ENCODE measurements around the gene CCL21.

The CCL21 gene

DNA sequence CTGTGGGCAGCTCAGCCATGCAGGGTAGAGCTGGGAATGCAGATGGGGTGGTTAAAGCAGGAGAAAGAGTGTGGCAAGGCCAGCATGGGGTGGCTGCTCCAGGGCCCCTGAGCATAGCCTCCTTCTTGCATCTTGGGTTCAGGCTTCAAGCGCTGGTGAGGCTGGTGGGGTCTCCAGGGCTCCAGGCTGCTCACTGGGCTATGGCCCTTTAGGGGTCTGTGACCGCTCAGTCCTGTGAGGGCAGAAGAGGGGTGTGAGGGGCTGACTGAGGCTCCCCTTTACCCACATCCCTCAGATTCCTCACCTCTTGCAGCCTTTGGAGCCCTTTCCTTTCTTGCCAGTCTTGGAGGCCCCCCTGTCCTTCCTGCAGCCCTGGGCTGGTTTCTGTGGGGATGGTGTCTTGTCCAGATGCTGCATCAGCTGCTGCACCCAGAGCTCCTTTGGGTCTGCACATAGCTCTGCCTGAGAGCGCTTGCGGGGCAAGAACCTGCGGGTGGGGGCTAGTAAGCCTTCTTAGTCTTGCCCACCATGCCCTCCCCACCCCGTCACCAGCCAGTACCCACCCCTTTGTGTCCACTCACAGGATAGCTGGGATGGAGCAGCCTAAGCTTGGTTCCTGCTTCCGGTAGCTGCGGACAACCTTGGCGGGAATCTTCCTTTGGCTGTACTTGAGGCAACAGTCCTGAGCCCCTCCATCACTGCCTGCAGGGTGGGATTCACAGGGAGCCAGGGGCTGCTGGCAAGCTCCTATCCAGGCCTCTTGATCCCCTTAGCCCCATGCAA is 549 bp downstream of the CCL21 start:
- DNase-seq (ENCODE audit: extremely low read depth in 1 of 2, low read depth in 1 of 2), result no peak

DNA sequence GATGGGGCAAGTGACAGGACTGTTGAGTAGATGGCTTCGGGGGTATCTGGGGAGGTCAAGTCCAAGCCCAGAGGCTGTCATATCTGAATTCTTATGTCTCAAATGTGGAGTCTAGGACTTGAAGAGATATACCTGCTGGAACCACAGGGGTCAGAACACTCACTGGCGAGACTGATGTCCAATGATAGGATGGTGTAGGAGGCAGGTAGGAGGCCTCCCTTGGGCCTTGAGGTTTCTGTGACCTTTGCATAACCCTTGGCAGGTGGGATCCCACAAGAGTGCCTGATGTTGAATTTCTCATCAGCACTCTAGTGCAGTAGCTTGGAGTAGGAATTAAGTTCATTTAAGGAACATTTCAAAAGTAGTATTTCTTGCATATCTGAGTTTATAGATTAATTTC is 2.8 kb downstream of the CCL21 start:
- DNase-seq (ENCODE audit: extremely low read depth in 1 of 2, low read depth in 1 of 2), result no peak

DNA sequence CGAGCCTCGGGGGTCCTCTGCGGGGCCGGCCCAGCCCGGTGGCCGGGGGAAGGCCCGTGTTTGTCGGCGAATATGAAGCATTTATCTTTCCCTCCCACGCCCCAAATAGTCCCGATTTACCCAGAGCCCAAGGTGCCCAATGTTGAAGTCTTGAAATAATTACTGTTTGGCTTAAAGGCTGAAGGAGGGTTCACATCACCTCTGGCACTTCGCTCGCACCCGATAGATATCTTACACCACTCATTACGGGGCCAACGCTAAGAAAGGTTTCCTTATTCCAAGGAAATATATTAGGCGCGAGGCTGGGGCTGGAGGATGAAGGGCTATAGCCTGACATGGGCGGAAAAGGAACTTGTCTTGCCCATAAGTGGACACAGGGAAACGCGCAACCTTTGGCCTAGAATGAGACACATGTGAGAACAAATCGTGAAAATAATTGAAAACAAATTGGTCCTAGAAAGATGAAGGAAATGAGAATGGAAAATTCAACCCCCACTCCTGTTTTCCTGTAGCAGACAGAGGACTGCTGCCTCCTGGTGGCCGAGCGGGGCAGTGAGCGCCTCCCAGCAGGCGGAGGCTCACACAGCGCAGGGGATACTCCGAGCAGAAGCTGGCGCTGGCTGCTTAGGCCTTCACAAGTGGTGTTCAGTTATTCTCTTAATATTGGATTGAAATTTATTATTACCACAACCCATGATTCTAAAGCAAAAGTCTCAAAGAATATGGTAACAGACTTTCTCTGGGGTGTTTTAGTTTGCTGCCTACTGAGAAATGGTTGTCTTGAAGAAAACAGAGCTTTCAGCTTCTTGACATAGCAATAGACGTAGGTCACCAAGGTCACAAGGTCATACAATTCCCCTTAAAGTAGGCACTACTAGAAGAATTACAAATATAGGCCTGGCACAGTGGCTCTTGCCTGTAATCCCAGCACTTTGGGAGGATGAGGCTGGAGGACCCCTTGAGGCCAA is 7.9 kb downstream of the CCL21 start:
- peak; percentile 57 to 81 for DNase-seq (ENCODE audit: extremely low read depth in 1 of 2, low read depth in 1 of 2)

DNA sequence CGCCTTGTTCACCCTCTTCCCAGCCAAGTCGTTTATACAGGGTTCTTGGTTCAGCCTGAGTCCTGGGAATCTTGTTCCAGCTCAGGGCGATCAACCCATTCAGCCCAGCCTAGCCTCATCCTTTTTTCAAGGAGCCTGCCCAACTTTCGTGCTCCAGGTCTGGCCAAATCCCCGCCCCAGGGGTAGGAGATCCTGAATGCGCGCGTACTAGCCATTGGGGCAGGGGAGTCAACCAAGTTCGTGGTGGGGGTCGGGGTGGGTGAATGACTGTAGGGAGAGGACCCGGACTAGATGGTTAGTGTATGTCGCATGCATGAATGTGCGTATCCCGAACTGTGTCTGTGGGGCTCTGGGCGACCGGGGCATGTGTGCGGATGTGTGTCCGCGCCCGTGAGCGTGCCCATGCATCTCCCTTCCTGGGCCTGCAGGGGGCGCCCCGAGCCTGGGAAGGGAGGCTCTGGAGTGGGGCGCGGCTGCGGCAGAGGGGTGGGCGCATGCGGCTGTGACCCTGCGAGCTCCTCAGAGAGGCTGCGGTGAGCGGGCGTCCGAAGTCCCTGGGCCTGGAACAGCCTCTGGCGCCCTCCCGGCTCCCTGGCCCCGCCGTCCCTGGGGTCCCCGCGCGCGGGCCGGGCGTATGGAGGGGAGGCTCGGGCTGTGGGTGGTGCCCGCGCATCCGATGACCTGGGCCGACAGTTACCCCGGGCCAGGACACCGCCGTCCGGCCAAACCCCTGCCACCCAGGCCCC is 8.7 kb downstream of the CCL21 start:
- peak; percentile 35 to 68 for DNase-seq (ENCODE audit: extremely low read depth in 1 of 2, low read depth in 1 of 2)

DNA sequence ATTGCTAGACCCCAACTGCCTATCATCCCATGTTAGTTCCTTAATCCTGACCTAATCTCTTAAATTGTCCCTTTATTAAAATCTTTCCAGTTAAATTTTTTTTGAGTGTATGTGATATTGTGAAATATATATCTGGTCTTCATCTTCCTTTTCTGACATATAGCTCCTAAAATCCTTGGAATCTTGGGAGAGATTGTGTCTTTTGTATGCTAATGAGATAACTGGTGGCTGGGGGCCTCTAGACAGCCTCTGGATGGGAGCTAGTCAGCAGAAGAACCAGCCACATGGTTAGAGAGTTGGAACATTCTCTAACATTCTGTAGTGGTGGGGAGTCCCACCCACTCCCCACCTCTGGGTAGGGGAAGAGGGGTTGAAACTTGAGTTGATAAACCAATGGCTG is 15.1 kb downstream of the CCL21 start:
- DNase-seq (ENCODE audit: extremely low read depth in 1 of 2, low read depth in 1 of 2), result no peak

DNA sequence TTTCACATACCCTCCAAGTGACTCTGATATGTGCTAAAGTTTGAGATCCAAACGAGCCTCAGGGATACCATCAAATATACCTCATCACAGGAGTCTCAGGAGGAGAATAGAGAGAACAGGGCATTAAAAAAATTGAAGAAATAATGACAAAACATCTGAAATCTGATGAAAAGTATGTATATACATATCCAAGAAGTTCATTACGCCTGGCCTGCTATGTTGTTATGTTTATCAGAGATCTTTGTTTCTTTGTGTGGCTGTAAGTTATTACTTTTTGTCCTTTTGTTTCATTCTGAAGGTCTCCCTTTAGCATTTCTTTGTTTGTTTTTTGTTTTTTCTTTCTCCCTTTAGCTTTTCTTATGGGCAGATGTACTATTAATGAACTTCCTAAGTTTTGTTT is 16.4 kb downstream of the CCL21 start:
- no peak for DNase-seq (ENCODE audit: extremely low read depth in 1 of 2, low read depth in 1 of 2)

DNA sequence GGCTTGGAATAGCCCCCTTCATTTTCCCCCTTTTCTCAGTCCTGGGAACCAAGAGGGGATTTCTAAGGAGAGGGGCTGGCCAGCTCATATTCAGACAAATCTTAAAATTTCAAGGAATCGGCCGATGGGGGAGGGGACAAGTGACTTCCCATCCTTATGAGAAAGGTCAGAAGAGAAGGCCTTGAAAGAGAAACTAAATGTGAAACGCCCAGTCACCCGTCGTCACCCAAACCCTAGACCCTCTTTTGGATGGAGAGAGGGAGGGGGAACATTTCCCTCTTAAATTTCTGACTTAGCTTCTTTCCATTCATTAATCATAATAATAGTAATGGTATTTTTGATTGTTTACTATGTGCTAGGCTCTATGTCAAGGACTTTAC is 18.0 kb downstream of the CCL21 start:
- no peak for DNase-seq (ENCODE audit: extremely low read depth in 1 of 2, low read depth in 1 of 2)

DNA sequence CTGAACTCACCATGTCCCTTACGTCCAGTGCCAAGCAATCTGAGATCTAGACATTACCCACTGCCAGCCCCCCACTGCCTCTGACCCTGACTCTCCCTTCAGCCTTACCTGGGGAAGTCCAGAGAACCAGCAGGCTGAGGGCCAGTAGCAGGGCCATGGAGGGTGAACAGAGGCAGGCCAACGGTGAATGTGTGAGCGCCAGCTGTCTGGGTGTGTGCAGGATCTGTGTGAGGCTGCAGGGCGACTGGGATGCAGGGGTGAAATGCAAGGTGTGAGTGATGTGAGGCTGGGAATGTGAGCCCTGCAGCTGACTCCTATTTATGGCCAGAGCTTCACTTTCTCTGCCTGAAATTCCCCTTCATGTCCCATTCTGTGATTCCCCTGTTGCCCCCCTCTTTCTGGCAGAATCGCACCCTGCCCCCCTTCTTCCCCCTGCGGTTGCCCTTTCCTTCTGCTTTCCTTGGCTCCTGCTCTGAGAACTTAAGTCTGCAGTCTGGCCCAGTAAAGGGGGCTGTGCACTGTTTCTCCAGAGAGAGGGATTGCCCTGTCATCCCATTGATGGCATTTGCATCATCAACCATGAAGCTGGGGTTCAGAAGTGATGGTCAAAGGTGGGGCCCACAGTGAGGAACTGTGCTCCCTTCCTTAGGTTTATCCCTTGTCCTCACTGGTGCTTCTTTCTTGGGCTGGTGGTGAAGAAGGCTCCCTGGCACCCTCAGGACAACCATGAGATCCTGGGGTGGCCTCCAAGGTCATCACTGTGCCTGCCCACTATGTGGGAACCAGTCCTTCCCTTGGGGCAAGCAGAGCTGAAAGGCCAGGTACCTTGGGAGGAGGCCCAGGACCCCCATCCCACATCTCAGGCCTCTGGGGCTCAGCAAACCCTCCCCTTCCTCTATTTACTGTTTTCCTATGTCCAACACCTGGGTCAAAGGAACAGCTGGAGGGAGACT is 18.7 kb downstream of the CCL21 start, which contains the start of gene CCL19:
TSS of gene CCL19 (minus strand) at position 294 of the 953 bp plus-strand sequence. CDS start at position 157, 137 bp downstream.
- DNase-seq (ENCODE audit: extremely low read depth in 1 of 2, low read depth in 1 of 2), result no peak

DNA sequence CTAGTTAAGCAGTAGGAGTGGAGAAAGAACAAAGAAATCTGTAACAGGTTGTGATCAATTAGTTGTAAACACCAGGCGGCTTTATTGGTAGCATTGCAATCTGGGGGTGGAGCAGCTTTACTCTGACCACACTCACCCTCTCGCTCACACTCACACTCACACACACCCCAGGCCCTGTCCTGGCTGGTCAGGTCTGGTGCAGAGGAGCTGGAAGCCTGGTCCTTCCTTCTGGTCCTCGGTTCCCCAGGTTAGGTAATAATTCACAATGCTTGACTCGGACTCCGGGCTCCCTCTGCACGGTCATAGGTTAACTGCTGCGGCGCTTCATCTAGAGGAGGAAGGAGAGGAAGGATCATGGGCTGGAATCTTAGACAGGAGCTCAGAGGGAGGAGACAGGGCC is 20.4 kb downstream of the CCL21 start:
- no peak for DNase-seq (ENCODE audit: extremely low read depth in 1 of 2, low read depth in 1 of 2)

DNA sequence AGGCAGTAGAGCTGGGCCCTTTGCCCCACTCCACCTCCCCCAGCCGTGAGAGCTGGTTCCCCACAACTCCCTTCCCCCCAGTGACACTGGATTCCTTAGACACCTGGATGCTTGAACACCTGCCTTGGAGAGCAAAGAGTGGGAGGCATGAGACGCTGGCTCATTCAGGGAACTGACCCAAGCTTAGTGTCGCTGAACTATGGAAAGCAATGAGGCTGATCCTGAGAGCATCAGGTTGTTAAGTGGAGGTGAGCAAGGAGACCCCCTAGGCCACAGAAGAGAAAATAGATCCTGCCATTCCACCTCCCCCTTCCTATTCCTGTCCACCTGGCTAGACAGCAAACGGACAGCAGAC is 20.8 kb downstream of the CCL21 start:
- DNase-seq (ENCODE audit: extremely low read depth in 1 of 2, low read depth in 1 of 2), result no peak

DNA sequence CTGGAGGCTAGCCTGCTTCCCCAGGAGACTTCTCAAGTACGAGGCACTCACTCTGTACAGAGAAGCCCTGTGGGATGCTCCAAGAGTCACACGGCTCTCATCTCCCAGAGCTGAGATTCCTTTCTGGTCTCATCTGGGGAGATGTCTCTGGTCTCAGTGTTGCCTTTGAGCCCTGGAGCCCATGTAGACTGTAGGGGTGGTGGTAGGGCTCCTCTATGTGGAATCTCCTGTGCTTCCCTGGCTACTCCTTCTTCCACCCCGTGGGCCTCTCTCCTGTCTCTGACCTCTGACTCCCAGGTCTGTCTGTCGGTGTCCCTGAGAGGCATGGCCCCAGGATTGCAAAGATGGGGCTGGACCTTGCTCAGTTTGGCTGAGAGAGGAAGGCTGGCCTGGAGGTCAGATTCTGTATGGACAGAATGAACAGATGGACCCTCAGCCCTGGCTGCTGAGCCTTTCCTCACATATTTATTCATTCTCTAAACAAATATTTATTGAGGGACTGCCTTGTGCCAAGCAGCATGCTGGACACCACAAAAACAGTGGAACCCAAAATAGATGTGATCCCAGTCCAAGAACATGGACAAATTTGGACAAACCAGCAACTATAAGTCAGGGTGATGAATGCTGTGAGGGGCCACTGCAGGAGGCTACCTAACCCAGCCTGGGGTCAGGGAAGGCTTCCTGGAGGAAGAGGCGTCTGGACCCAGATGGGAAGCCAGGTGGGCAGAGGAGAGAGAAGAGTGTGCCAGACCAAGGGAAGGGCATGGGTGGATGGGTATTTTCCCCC is 21.4 kb downstream of the CCL21 start:
- no peak for DNase-seq (ENCODE audit: extremely low read depth in 1 of 2, low read depth in 1 of 2)

DNA sequence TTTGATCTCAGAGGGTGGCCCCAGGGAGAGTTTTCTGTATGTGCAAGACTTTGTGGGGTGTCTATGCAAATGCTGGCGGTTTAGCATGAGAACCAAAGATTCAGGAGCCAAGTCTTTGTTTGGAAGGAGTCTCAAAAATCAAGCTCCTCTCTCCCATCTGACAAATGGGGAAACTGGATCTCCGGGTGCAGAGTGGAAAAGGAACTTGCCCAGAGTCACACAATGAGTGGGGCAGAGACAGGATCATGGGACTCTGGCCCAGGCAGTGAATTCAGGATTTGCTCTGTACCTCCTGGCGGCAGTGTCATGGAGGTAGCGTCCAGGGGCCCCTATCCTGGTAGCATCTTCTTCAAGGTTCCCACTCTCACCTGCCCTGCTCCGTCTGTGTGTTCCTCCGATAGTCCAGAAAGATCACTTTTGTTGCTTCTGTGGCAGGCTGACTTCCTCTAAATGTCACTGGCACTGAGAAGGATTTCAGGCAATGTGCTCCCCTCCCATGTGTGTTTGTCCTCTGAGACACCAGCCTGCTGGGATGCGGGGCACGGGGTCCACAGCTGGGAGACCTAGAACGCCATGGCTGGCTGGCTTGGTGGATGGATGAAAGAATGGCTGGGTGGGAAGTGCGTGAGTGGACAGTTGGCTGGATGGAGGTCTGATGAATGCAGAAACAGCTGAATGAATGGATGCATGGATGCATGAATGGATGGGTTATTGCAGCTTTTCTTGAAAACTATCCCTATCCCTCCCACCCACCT is 22.5 kb downstream of the CCL21 start:
- no peak for DNase-seq (ENCODE audit: extremely low read depth in 1 of 2, low read depth in 1 of 2)

DNA sequence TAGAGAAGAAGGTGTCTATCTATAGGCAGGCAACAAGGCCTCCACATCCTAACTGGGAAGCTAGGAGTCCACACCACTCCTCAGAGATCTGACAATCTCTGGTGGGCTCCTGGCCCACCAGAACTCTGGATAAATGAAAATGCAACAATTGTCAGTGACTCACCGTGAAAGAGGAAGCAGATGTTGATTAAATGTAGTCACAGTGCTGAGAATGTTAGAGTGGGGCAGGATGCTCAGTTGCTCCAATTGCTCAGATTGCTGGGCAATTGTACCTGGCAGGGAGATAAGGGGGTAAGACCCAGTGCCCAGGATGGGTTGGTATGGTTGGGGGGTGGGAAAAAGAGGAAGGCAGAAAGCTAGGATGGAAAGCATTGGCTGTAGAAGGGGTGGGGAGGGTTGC is 23.2 kb downstream of the CCL21 start:
- DNase-seq (ENCODE audit: extremely low read depth in 1 of 2, low read depth in 1 of 2), result no peak

DNA sequence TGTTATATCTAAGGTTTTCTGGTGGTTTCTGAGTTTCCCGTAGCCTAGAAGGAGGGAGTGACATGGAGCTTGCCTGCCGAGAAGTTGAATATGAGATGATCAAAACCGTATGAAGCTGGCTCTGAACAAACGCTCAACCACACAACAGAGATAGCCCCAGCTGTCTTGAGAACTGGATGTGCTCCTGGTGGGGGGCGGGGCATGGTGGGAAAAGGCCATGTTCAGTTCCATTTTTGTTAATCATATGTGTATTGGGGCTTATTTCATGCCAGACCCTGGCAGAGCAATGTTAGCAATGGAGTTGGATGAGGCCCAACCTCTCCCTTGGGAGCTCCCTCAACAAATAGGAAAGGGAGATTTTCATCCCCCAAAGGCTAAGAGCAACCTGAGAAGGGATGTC is 23.7 kb downstream of the CCL21 start:
- no peak for DNase-seq (ENCODE audit: extremely low read depth in 1 of 2, low read depth in 1 of 2)

DNA sequence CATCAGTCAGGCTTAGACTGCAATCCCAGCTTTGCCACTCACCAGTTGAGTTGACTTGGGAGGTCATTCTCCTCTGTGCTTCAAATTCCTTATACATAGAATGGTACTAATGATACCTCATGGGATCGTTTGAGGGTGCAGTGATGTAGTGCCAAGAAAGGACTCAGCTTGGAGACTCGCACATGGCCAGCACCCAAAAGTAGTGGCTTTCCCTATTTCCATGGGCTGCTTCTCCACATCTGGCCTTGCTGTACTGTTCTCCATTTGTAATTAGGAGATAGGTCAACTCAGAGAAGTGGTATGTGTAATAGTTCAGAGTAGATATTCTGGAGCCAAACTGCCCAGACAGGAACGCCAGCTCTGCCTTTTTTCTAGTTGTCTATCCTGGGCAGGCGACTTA is 24.3 kb downstream of the CCL21 start:
- DNase-seq (ENCODE audit: extremely low read depth in 1 of 2, low read depth in 1 of 2), result no peak

DNA sequence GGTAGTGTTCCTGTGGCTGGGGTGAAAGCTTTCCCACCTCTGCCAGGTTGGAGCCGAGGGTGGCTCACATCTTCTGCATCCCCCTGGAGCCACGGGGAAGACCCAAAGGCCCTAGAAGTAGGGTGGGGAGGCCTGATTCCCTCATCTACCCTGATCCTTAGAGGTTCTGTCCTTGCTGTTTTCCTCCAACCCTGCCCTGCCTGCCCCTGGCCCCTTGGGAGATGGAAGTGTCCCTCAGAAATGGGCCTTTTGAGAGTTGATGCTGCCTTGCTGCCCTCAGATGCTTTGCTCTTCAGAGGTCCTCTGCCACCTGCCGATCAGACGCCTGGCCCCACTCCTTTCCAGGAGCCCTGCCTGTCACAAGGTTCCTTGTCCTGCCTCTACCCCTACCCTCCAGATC is 25.1 kb downstream of the CCL21 start:
- DNase-seq (ENCODE audit: extremely low read depth in 1 of 2, low read depth in 1 of 2), result no peak

DNA sequence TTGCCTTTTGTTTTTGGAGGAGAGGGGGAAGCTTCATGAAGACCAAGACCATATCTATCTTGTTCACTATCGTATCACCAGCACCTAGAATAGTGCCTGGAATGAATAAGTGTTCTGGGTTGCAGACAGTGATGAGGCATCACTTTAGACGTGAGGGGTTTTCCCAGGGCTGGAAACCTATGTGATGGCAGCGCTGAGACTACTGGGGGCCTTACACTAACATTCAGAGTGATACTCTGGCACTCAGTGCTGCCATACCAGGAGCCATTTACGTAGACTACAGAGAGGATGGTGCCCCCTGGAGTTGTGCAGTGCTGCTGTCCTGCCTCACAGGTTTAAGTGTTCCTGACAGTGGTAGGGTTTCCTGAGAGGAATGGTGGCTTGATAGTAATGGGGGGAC is 25.8 kb downstream of the CCL21 start:
- no peak for DNase-seq (ENCODE audit: extremely low read depth in 1 of 2, low read depth in 1 of 2)

DNA sequence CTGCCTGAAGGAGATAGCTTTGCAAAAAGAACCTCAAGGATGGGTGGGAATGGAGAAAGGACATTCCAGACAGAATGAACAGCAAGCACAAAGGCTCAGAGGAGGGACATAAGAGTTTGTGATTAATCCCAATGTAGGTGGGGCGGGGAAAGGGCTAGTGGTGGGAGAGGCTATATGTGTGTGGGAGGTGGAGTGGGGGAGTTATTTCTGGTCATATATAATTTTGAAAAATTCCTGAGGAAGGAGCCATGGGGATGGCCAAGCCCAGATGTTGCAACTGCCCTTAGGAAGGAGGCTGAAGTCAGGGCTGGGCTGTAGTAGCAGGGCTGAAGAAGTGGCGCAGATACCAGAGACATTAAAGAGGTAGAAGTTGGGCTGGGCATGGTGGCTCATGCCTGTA is 34.1 kb downstream of the CCL21 start:
- DNase-seq (ENCODE audit: extremely low read depth in 1 of 2, low read depth in 1 of 2), result no peak

Data from activated CD8-positive, alpha-beta memory T cell treated with anti-CD3 and anti-CD28 coated beads for 1 hour (primary cell).